SK-N-MC (cell line): ENCODE measurements around the gene NRXN3.

ENCODE experiments used
- EZH2 ChIP-seq: fragments of 200-600 bp; sonication (generic); IDR thresholded peaks from one replicate; pipeline ENCODE4 v1.6.1; 2017; ENCODE audit warnings: antibody characterized with exemption
- FOXP2 ChIP-seq: optimal IDR thresholded peaks from 2 replicates; pipeline ENCODE3; 2011; ENCODE audit warnings: mild to moderate bottlenecking, moderate library complexity; ENCODE audit not compliant: insufficient read depth; ENCODE audit errors: extremely low read length, control extremely low read depth
- POLR2AphosphoS5 ChIP-seq: IDR thresholded peaks from 2 replicates; pipeline ENCODE4 v1.6.1; 2012; ENCODE audit warnings: mild to moderate bottlenecking, low read depth, low read length, borderline replicate concordance

DNA sequence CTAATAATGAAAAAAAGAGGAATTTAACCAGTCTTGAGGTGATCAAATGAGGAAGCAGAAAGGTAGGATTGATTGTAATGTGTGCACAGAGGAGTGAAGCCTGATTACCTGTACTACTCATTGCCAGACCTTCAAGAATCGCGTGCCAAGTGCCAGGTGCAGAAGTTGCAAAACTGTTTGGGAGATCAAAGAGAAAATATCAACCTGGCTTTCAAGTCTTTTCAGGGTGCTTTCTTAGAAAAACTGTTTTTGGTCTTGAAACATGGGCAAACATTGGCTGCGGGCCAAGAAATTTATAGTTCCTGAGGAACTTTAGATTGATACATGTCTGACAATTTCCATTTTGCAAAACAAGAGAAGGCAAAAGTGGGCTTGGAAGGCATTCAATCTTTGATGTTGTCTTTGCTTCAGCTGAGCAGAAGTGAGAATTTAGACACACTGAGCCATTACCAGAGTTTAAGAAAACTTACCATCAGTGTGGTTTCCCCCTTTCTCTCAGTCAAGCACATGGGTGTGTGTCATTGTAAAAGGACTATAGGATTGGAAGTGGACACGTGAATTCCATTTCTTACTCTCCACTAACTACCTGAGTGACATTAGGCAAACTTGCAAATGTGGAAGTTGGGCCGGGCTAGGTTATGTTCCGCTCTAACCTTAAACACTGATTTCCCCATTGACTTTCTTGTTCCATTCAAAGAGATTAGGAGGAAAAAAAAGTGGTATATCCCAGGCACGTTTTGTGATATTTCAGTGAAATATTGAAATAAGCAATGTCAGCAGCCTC lies 1555.0 kb downstream of the NRXN3 start:
- no peak for TF ChIP-seq EZH2
- no peak for TF ChIP-seq POLR2AphosphoS5
- TF ChIP-seq FOXP2, result no peak
